ENCODE results near the gene ETV3.

GRCh38 chr1:157119008-157119407 is 19.2 kb downstream of the ETV3 start:
- no peak for TF ChIP-seq CTCF (IDR thresholded peaks at IDR 0.05)
- no peak for TF ChIP-seq EP300 (IDR thresholded peaks at IDR 0.05)

Measured in upper lobe of left lung (tissue), 4 donors.